Measurements from ENCODE around the gene RBBP7. TPM values are rescaled to one million over a fixed set of nuclear protein-coding genes. Genes with fewer than 3 reads are reported as not detected.
A peak's percentile ranks its signal among the peaks of the same experiment; 100 is the strongest.

RBBP7 gene
- polyA plus RNA-seq (2013) = 142 TPM

GRCh38 chrX:16870095-16870861 lies at the start of gene RBBP7:
TSS of gene RBBP7 (minus strand) at chrX:16870362. CDS start at chrX:16870053, 309 bp downstream.
- WGBS (ENCODE audit: insufficient coverage) = 1% methylated on average over 36 of the region's 84 CpGs
- DNase-seq = peak; percentile 86 to 94 (median 93)
- H3K4me3 ChIP-seq (ENCODE audit: control insufficient read depth in 1 of 7, extremely low read depth in 1 of 7, insufficient read depth in 4 of 7, low read depth in 2 of 7, low read length in 6 of 7) = peak within 1 kb of the TSS; percentile 61 to 85 (median 74)
- H3K27ac ChIP-seq (ENCODE audit: insufficient read depth in 1 of 2, low read depth in 1 of 2, low read length in 2 of 2, poor library complexity in 1 of 2, severe bottlenecking in 2 of 2) = peak within 1 kb of the TSS; percentile 66 to 91
- CTCF ChIA-PET = interaction anchor here (1.0 kb wide), 1 partner anchor 13 kb away, joined by 3 read pairs; no protein-coding TSS in a partner anchor
- peaks cover 0 to 52% (median 0%) of the 10 kb centered on the region in 5 experiments for H3K27me3 ChIP-seq (replicated peaks in 2 of 5; ENCODE audit: control insufficient read depth in 4 of 5, insufficient read depth in 5 of 5, low read length in 4 of 5)
- no peaks in the 10 kb centered on the region for H3K9me3 ChIP-seq (ENCODE audit: control extremely low read depth in 1 of 5, control insufficient read depth in 4 of 5, insufficient read depth in 2 of 5, low read depth in 1 of 5, low read length in 4 of 5)
- POLR2A ChIA-PET = interaction anchor here (0.6 kb wide), 2 partner anchors 11 to 58 kb away, joined by 3 to 4 read pairs; no protein-coding TSS in a partner anchor
- H3K36me3 ChIP-seq (ENCODE audit: control insufficient read depth in 4 of 4, insufficient read depth in 4 of 4, low read length in 3 of 4) = peaks cover 0 to 11% (median 1%) of the 10 kb centered on the region in 4 experiments
- peaks cover 15 to 46% (median 27%) of the 10 kb centered on the region in 4 experiments for H3K4me1 ChIP-seq (ENCODE audit: control extremely low read depth in 1 of 4, control insufficient read depth in 4 of 4, insufficient read depth in 4 of 4, low read length in 3 of 4)

- POLR2A ChIA-PET = no interaction called here
- Histone ChIP-seq H3K4me3 (ENCODE audit: control insufficient read depth in 1 of 7, extremely low read depth in 1 of 7, insufficient read depth in 4 of 7, low read depth in 2 of 7, low read length in 6 of 7) (no peak overlapping the region), H3K36me3 (ENCODE audit: control insufficient read depth in 4 of 4, insufficient read depth in 4 of 4, low read length in 3 of 4) (no peaks in the 10 kb centered on the region), H3K9me3 (ENCODE audit: control extremely low read depth in 1 of 5, control insufficient read depth in 4 of 5, insufficient read depth in 2 of 5, low read depth in 1 of 5, low read length in 4 of 5) (peaks cover 0 to 2% (median 0%) of the 10 kb centered on the region in 5 experiments), H3K27me3 (replicated peaks in 2 of 5; ENCODE audit: control insufficient read depth in 4 of 5, insufficient read depth in 5 of 5, low read length in 4 of 5) (peaks cover 0 to 5% (median 0%) of the 10 kb centered on the region in 5 experiments), H3K4me1 (ENCODE audit: control extremely low read depth in 1 of 4, control insufficient read depth in 4 of 4, insufficient read depth in 4 of 4, low read length in 3 of 4) (no peaks in the 10 kb centered on the region), H3K27ac (ENCODE audit: insufficient read depth in 1 of 2, low read depth in 1 of 2, low read length in 2 of 2, poor library complexity in 1 of 2, severe bottlenecking in 2 of 2) (no peak overlapping the region)
- DNase-seq = no peak
- CTCF ChIA-PET = no interaction called here
Measured at GRCh38 chrX:16918979-16919378, 48.8 kb upstream of the RBBP7 start.

GRCh38 chrX:16917120-16917519 lies 47.0 kb upstream of the RBBP7 start:
- Histone ChIP-seq H3K4me3 (ENCODE audit: control insufficient read depth in 1 of 7, extremely low read depth in 1 of 7, insufficient read depth in 4 of 7, low read depth in 2 of 7, low read length in 6 of 7) (no peak overlapping the region), H3K4me1 (ENCODE audit: control extremely low read depth in 1 of 4, control insufficient read depth in 4 of 4, insufficient read depth in 4 of 4, low read length in 3 of 4) (no peaks in the 10 kb centered on the region), H3K9me3 (ENCODE audit: control extremely low read depth in 1 of 5, control insufficient read depth in 4 of 5, insufficient read depth in 2 of 5, low read depth in 1 of 5, low read length in 4 of 5) (peaks cover 0 to 1% (median 0%) of the 10 kb centered on the region in 5 experiments), H3K27ac (ENCODE audit: insufficient read depth in 1 of 2, low read depth in 1 of 2, low read length in 2 of 2, poor library complexity in 1 of 2, severe bottlenecking in 2 of 2) (no peak overlapping the region), H3K27me3 (replicated peaks in 2 of 5; ENCODE audit: control insufficient read depth in 4 of 5, insufficient read depth in 5 of 5, low read length in 4 of 5) (peaks cover 0 to 5% (median 0%) of the 10 kb centered on the region in 5 experiments), H3K36me3 (ENCODE audit: control insufficient read depth in 4 of 4, insufficient read depth in 4 of 4, low read length in 3 of 4) (no peaks in the 10 kb centered on the region)
- ChIA-PET CTCF (interaction anchor here (0.6 kb wide), 1 partner anchor 10 kb away, joined by 3 read pairs; no protein-coding TSS in a partner anchor), POLR2A (no interaction called here)
- 100% methylated on average over 4 of the region's 6 CpGs for whole genome bisulfite sequencing (ENCODE audit: insufficient coverage)
- no peak for DNase-seq

- H3K27me3 ChIP-seq (replicated peaks in 2 of 5; ENCODE audit: control insufficient read depth in 4 of 5, insufficient read depth in 5 of 5, low read length in 4 of 5) = peaks cover 0 to 5% (median 0%) of the 10 kb centered on the region in 5 experiments
- no CpG with 5 or more reads among the region's 5 CpGs for WGBS (ENCODE audit: insufficient coverage)
- peaks cover 0 to 1% (median 0%) of the 10 kb centered on the region in 5 experiments for H3K9me3 ChIP-seq (ENCODE audit: control extremely low read depth in 1 of 5, control insufficient read depth in 4 of 5, insufficient read depth in 2 of 5, low read depth in 1 of 5, low read length in 4 of 5)
- POLR2A ChIA-PET = no interaction called here
- DNase-seq = no peak
- H3K36me3 ChIP-seq (ENCODE audit: control insufficient read depth in 4 of 4, insufficient read depth in 4 of 4, low read length in 3 of 4) = no peaks in the 10 kb centered on the region
- no peaks in the 10 kb centered on the region for H3K4me1 ChIP-seq (ENCODE audit: control extremely low read depth in 1 of 4, control insufficient read depth in 4 of 4, insufficient read depth in 4 of 4, low read length in 3 of 4)
- CTCF ChIA-PET = no interaction called here
- no peak overlapping the region for H3K4me3 ChIP-seq (ENCODE audit: control insufficient read depth in 1 of 7, extremely low read depth in 1 of 7, insufficient read depth in 4 of 7, low read depth in 2 of 7, low read length in 6 of 7)
- no peak overlapping the region for H3K27ac ChIP-seq (ENCODE audit: insufficient read depth in 1 of 2, low read depth in 1 of 2, low read length in 2 of 2, poor library complexity in 1 of 2, severe bottlenecking in 2 of 2)
Measured at GRCh38 chrX:16916561-16916960, 46.4 kb upstream of the RBBP7 start.

GRCh38 chrX:16914058-16914457 lies 43.9 kb upstream of the RBBP7 start:
- POLR2A ChIA-PET = no interaction called here
- H3K27ac ChIP-seq (ENCODE audit: insufficient read depth in 1 of 2, low read depth in 1 of 2, low read length in 2 of 2, poor library complexity in 1 of 2, severe bottlenecking in 2 of 2) = no peak overlapping the region
- CTCF ChIA-PET = no interaction called here
- DNase-seq = peak; percentile 14 to 83 (median 76)
- peaks cover 0 to 5% (median 0%) of the 10 kb centered on the region in 5 experiments for H3K27me3 ChIP-seq (replicated peaks in 2 of 5; ENCODE audit: control insufficient read depth in 4 of 5, insufficient read depth in 5 of 5, low read length in 4 of 5)
- no peak overlapping the region for H3K4me3 ChIP-seq (ENCODE audit: control insufficient read depth in 1 of 7, extremely low read depth in 1 of 7, insufficient read depth in 4 of 7, low read depth in 2 of 7, low read length in 6 of 7)
- 13% methylated on average over 1 of the region's 3 CpGs for WGBS (ENCODE audit: insufficient coverage)
- no peaks in the 10 kb centered on the region for H3K36me3 ChIP-seq (ENCODE audit: control insufficient read depth in 4 of 4, insufficient read depth in 4 of 4, low read length in 3 of 4)
- no peaks in the 10 kb centered on the region for H3K9me3 ChIP-seq (ENCODE audit: control extremely low read depth in 1 of 5, control insufficient read depth in 4 of 5, insufficient read depth in 2 of 5, low read depth in 1 of 5, low read length in 4 of 5)
- H3K4me1 ChIP-seq (ENCODE audit: control extremely low read depth in 1 of 4, control insufficient read depth in 4 of 4, insufficient read depth in 4 of 4, low read length in 3 of 4) = no peaks in the 10 kb centered on the region

- CTCF ChIA-PET = interaction anchor here (1.6 kb wide), 1 partner anchor 12 kb away, joined by 4 read pairs; no protein-coding TSS in a partner anchor
- POLR2A ChIA-PET = no interaction called here
- Histone ChIP-seq H3K36me3 (ENCODE audit: control insufficient read depth in 4 of 4, insufficient read depth in 4 of 4, low read length in 3 of 4) (no peaks in the 10 kb centered on the region), H3K4me1 (ENCODE audit: control extremely low read depth in 1 of 4, control insufficient read depth in 4 of 4, insufficient read depth in 4 of 4, low read length in 3 of 4) (no peaks in the 10 kb centered on the region), H3K27me3 (replicated peaks in 2 of 5; ENCODE audit: control insufficient read depth in 4 of 5, insufficient read depth in 5 of 5, low read length in 4 of 5) (peaks cover 0 to 10% (median 0%) of the 10 kb centered on the region in 5 experiments), H3K9me3 (ENCODE audit: control extremely low read depth in 1 of 5, control insufficient read depth in 4 of 5, insufficient read depth in 2 of 5, low read depth in 1 of 5, low read length in 4 of 5) (no peaks in the 10 kb centered on the region), H3K27ac (ENCODE audit: insufficient read depth in 1 of 2, low read depth in 1 of 2, low read length in 2 of 2, poor library complexity in 1 of 2, severe bottlenecking in 2 of 2) (no peak overlapping the region), H3K4me3 (ENCODE audit: control insufficient read depth in 1 of 7, extremely low read depth in 1 of 7, insufficient read depth in 4 of 7, low read depth in 2 of 7, low read length in 6 of 7) (no peak overlapping the region)
- no peak for DNase-seq
- whole genome bisulfite sequencing (ENCODE audit: insufficient coverage) = 89% methylated on average over 1 of the region's 1 CpG
Measured at GRCh38 chrX:16910376-16910775, 40.2 kb upstream of the RBBP7 start.
